ENCODE measurements around the gene RGS9. TPM values are rescaled to one million over a fixed set of nuclear protein-coding genes. Genes with fewer than 3 reads are reported as not detected.

The RGS9 gene
- total RNA-seq, 1 donor from 2014 or later = 4.2 TPM

- DNase-seq = no peak
Observed at GRCh38 chr17:65219707-65220106, 82.5 kb downstream of the RGS9 start.

- DNase-seq = no peak
Observed at GRCh38 chr17:65220732-65221131, 83.6 kb downstream of the RGS9 start.

- DNase-seq = no peak
Observed at GRCh38 chr17:65222214-65222738, 85.1 kb downstream of the RGS9 start.

GRCh38 chr17:65225061-65225460 lies 87.9 kb downstream of the RGS9 start:
- DNase-seq = no peak

GRCh38 chr17:65226227-65226626 lies 89.1 kb downstream of the RGS9 start:
- no peak for DNase-seq

- no peak for DNase-seq
Observed at GRCh38 chr17:65227637-65228036, 90.5 kb downstream of the RGS9 start.

- DNase-seq = no peak
Observed at GRCh38 chr17:65228287-65228686, 91.1 kb downstream of the RGS9 start.

GRCh38 chr17:65228734-65229620 lies 91.8 kb downstream of the RGS9 start:
- DNase-seq = no peak

GRCh38 chr17:65229621-65229995 lies 92.4 kb downstream of the RGS9 start:
- no peak for DNase-seq

- no peak for DNase-seq
Observed at GRCh38 chr17:65230040-65230439, 92.9 kb downstream of the RGS9 start.

- no peak for DNase-seq
Observed at GRCh38 chr17:65231086-65231485, 93.9 kb downstream of the RGS9 start.

- peak; percentile 7 for DNase-seq
Observed at GRCh38 chr17:65231662-65232335, 94.6 kb downstream of the RGS9 start.

GRCh38 chr17:65235284-65235683 lies 98.1 kb downstream of the RGS9 start:
- DNase-seq = no peak

GRCh38 chr17:65236321-65236720 lies 99.2 kb downstream of the RGS9 start:
- DNase-seq = no peak

GRCh38 chr17:65243838-65244625 lies 106.9 kb downstream of the RGS9 start:
- peak; percentile 49 for DNase-seq

GRCh38 chr17:65246252-65246651 lies 109.1 kb downstream of the RGS9 start:
- DNase-seq = no peak

GRCh38 chr17:65249774-65250173 lies 112.6 kb downstream of the RGS9 start:
- no peak for DNase-seq

GRCh38 chr17:65254166-65254565 lies 117.0 kb downstream of the RGS9 start:
- DNase-seq = no peak

GRCh38 chr17:65259281-65259680 lies 122.1 kb downstream of the RGS9 start:
- DNase-seq = no peak

GRCh38 chr17:65259696-65260485 lies 122.7 kb downstream of the RGS9 start:
- no peak for DNase-seq

GRCh38 chr17:65260626-65261025 lies 123.5 kb downstream of the RGS9 start:
- DNase-seq = no peak

GRCh38 chr17:65261152-65261551 lies 124.0 kb downstream of the RGS9 start:
- DNase-seq = no peak

All from occipital lobe (tissue), 2 donors.